Fibroblast of the aortic adventitia (primary cell): Measurements from ENCODE around the gene TPX2. TPM values are rescaled to one million over a fixed set of nuclear protein-coding genes. Genes with fewer than 3 reads are reported as not detected.

ENCODE experiments used
- DNase-seq: peaks from one replicate; pipeline ENCODE4 v3.0.0-alpha.2; 2010; ENCODE audit warnings: low read depth
- H3K4me3 ChIP-seq: 2 replicates; pipeline ENCODE4 v1.5.1; 2011; ENCODE audit warnings: low read depth, mild to moderate bottlenecking, control low read depth, low read length, moderate library complexity
- CTCF ChIP-seq: IDR thresholded peaks from 2 replicates; pipeline ENCODE4 v1.5.1; 2011; ENCODE audit warnings: mild to moderate bottlenecking, low read length, control low read depth, inconsistent platforms; ENCODE audit not compliant: insufficient read depth
- total RNA-seq: library from RNA; depleted of rRNA; stranded (reverse); fragments of >200 nt; gene quantifications from 2 replicates; pipeline ENCODE4 v1.2.3, GENCODE V29; 2012; ENCODE audit warnings: low replicate concordance

Gene TPX2
- total RNA-seq, 1 donor: 91.1 TPM

- H3K4me3 ChIP-seq: no peak overlapping the region
- no peak for TF ChIP-seq CTCF
- DNase-seq: no peak
Observed at GRCh38 chr20:31712112-31712553, 27.0 kb upstream of the TPX2 start.

GRCh38 chr20:31712564-31713311 is 26.4 kb upstream of the TPX2 start:
- peak overlapping the region; percentile 53 for H3K4me3 ChIP-seq
- DNase-seq: peak; percentile 90
- TF ChIP-seq CTCF: no peak

- no peak for TF ChIP-seq CTCF
Observed at GRCh38 chr20:31713312-31714273, 25.5 kb upstream of the TPX2 start.

GRCh38 chr20:31715766-31716165 is 23.3 kb upstream of the TPX2 start:
- DNase-seq: no peak
- no peak for TF ChIP-seq CTCF
- no peak overlapping the region for H3K4me3 ChIP-seq

More at GRCh38 chr20:31713312-31714273, 25.5 kb upstream of the TPX2 start:
- H3K4me3 ChIP-seq: peak overlapping the region; percentile 53
- DNase-seq: peak; percentile 90

GRCh38 chr20:31716351-31716750 is 22.7 kb upstream of the TPX2 start:
- no peak for TF ChIP-seq CTCF
- no peak for DNase-seq
- no peak overlapping the region for H3K4me3 ChIP-seq

GRCh38 chr20:31716818-31717477 is 22.1 kb upstream of the TPX2 start:
- peak overlapping the region; percentile 39 for H3K4me3 ChIP-seq
- no peak for DNase-seq
- no peak for TF ChIP-seq CTCF
